GM19035 (cell line): ENCODE data around the gene TRIM21.
A peak's percentile ranks its signal among the peaks of the same experiment; 100 is the strongest.
"Not testable (repeated sequence)": the region's sequence is repeated elsewhere in the genome, so short reads cannot be mapped to it uniquely, and the experiment has no call there.

ENCODE experiments used
- ATAC-seq: cut with Tn5 transposase; IDR thresholded peaks from one replicate; pipeline ENCODE4 v1.9.1; 2021; ENCODE audit not compliant: unreplicated experiment

The TRIM21 gene

DNA sequence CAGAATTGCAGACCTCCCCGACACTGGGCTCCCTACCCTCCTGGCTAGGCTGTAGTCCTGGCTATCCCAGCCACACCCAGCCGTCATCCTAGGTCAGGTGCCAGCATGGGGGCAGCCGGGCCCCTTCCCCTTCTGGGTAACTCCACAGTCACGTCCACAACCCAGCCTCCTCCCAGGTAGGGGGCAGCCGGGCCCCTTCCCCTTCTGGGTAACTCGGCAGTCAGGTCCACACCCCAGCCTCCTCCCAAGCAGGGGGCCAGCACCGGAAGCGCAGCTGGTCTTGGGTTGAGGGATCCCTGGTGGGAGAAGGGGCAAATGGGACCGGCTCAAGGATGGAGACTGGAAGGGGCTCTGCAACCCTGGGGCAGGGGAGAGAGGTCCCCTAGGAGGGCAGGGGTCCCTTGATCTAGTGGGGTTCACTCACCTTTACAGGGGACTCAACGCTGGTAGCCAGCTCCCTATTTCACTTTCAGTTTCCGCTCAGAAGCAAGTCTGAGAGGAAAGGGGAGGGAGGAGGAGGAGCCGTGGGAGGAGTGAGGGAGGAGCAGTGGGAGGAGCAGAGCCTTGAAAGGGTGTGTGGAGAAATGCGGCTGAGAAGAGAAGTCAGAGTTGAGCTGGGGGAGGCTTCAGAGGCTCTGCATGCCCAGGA, at the start of gene TRIM21:
Gene TRIM21, minus strand, starts transcription at position 494 of the 649 bp plus-strand sequence. CDS start 3,293 bp downstream, outside the sequence.
- ATAC-seq: peak; percentile 100

DNA sequence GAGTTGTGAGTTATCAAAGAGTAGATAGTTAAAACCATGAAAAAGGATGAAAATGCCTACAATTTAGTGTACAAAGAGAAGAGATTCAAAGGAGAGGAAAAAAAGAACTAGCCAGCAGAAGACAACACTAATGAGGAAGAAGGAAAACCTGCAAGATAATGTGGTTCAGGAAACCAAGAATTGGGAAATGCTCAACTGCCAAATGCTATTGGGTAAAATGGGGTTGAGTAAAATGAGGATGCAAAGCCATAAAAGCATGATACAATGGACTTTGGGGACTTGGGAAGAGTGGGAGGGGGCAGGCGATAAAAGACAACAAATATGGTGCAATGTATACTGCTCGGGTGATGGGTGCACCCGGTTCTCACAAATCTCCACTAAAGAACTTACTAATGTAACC, 48.0 kb upstream of the TRIM21 start:
- no peak for ATAC-seq

DNA sequence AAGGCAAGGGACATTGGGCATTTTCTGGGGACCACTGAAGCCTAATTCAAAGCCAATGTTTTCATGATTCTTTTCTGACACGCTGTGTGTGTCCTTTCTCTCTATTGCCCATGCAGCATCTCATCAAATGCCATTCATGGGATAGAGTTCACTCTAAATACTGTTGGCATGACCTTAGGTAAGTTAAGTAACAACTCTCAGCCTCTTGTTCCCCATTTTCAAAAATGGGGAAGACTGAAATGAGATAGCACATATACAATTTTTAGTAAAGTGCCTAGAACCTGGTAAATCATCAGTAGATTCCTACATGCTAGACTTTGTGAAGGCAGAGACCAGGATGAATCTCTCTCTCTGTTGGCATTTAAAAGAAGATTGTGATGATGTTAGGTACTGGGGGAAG, 42.9 kb upstream of the TRIM21 start:
- no peak for ATAC-seq

GRCh38 chr11:4433856-4434255, 40.4 kb upstream of the TRIM21 start:
- no peak for ATAC-seq

DNA sequence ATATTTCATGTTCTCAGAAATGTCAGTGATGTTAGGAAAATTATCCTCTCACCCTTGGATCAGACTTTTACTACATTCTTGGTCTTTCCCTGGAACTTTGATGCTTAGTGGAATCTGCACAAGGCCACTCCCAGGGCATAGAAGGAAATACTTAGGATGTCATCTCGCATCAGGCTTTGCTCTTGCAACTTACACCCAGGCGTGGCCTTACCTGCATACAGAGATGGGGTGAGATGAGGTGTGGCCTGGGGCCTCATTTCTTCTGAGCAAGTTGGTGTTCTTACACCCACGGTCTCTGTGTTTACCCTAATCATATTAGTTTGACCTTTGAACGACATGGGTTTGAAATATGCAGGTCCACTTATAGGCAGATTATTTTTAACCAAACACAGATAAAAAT, 36.5 kb upstream of the TRIM21 start:
- ATAC-seq: no peak

GRCh38 chr11:4418403-4418802, 24.9 kb upstream of the TRIM21 start:
- ATAC-seq: no peak

GRCh38 chr11:4416816-4417215, 23.3 kb upstream of the TRIM21 start:
- no peak for ATAC-seq

GRCh38 chr11:4416306-4416705, 22.8 kb upstream of the TRIM21 start:
- no peak for ATAC-seq

- ATAC-seq: not testable (repeated sequence)
These were observed 12.7 kb upstream of the TRIM21 start for GRCh38 chr11:4406206-4406605.

GRCh38 chr11:4393858-4394223, 339 bp upstream of the TRIM21 start:
- peak; percentile 23 for ATAC-seq

GRCh38 chr11:4388221-4388620, 5.3 kb downstream of the TRIM21 start:
- no peak for ATAC-seq

DNA sequence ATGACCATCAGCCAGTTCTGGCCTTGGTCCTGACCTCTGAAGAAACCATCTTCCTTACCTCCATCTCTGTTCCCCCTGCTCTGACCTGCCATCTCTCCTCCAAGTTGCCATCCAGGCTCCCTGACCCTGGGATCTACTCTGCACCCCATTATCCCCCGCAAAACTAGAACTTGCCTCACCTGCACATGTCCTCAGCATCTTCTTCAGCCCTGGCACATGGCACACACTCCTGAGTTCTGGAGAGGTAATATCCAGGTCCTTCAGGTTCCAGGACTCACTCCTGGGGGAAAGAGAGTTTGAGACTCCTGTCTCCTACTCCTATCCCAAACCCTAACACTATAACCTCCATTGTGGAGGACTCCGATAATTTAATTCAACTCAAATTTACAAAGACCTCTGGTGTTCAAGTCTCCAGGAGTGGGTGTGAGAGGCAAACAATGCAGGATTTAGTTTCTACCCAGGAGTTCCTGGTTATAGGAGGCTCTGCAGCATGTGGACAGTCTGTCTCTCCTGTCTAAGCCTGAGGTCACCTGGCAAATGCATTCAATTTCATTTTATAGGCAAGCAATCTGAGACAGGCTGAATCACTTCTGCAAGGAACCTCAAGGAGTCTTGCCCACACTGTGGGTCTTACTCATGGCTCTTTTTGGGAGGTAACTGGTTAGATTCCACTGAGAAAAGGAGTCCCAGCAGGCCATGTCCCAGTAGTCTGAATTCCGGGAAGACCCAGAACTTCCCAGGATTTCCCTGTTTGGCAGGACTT, 7.3 kb downstream of the TRIM21 start:
- no peak for ATAC-seq

DNA sequence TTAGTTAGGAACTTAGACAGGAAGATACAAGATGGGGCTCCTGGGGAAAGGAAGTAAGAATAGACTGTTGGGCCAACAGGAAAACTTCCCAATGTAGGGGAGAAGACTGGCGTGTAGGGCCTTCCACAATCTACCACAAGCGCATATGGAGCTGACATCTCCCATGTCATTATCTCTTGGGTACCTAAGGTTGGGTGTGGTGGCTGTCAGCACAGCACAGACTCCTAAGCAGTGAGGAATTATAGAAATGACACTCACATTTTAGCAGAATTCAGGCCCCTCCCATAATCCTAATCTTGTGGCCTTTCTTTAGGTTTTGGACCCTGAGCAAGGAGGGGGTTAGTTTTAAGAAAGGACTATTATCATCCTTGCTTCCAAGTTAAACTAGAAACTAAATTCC, 11.6 kb downstream of the TRIM21 start:
- no peak for ATAC-seq

- ATAC-seq: no peak
These were observed 17.9 kb downstream of the TRIM21 start for GRCh38 chr11:4375431-4376140.

DNA sequence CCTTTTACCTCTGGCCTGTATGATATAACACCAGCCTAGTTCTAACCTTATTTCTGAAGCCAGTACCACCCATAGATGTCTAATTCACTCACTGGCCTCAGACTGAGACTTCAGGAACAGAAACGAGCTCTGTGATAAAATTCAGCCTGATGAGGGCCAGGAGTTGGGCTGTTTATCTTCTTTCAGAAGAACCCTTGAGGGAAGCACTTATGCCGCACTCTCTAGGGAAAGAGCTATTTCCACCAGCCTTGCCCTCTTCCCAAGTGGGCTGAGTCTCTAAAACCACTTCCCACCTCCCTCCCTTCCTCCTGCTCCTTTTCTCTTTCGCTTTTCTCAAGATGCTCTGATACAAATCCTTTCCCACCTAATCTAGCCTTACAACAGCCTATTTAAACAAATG, 23.3 kb downstream of the TRIM21 start:
- ATAC-seq: no peak

DNA sequence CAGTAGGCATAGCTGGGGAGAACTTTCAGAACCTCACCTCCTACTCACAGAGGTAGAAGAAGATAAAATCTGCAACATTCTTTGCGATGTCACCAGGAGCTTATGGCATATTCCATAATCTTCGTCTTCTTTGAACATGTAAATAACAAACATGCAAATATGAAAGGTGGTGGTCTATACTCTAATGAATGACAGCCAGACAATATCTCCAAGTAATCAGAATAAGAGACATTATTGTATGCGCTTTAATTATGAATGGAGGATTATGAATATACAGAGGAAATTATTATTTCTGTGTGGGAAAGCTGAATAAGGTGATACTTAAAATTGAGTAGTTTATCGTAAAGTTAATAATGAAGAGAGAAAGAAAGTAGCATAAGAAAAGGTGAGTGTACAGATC, 25.2 kb downstream of the TRIM21 start, which contains the start of gene OR52B4:
Gene OR52B4, minus strand, starts transcription at position 101 of the 400 bp plus-strand sequence. Its CDS starts 91 bp downstream, at position 10.
- no peak for ATAC-seq

DNA sequence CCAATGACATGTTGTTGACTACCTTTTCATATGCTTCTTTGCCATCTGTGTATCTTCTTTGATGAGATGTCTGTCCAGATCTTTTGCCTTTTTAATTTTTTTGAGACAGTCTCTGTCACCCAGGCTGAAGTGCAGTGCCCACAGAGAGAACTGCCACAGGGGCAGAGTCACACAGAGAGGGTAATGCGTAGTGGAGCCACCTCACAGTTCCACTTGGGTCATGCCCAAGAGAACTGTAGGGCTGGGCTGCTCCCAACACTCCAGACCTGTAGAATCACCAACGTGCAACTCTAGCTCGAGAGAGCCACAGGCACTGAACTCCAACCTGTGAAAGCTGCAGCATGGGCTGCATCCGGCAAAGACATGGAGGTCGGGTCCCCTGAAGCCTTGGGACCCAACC, 45.4 kb downstream of the TRIM21 start:
- not testable (repeated sequence) for ATAC-seq

- not testable (repeated sequence) for ATAC-seq
These were observed 48.1 kb downstream of the TRIM21 start for GRCh38 chr11:4345366-4345765.
